ENCODE results near the gene TFAP2C. TPM values are rescaled to one million over a fixed set of nuclear protein-coding genes. Genes with fewer than 3 reads are reported as not detected.
A peak's percentile ranks its signal among the peaks of the same experiment; 100 is the strongest.

The TFAP2C gene
- total RNA-seq: 1 to 10 TPM in 1 of 2 donors, under 1 TPM in 1; 0.52 to 1.6 TPM
- long read RNA-seq, partial matches to known transcripts: 1 of 2 reads
- long read RNA-seq, other reads (novel, unspliced or antisense): 0 of 2 reads

- intact Hi-C loops (cut with DNase I, micrococcal nuclease): no loop called here
- DNase-seq (peak; percentile 78 to 83), ATAC-seq (peak; percentile 90)
These were observed at the start of gene TFAP2C for GRCh38 chr20:56628873-56629463. Gene TFAP2C, plus strand, starts transcription at chr20:56629306. Its CDS starts 239 bp downstream, at chr20:56629545.

- intact Hi-C loops (cut with DNase I, micrococcal nuclease): no loop called here
- ATAC-seq: no peak
- no peak for DNase-seq
These were observed 48.9 kb upstream of the TFAP2C start for GRCh38 chr20:56580226-56580625.

GRCh38 chr20:56581701-56582100 lies 47.4 kb upstream of the TFAP2C start:
- no peak for ATAC-seq
- intact Hi-C loops (cut with DNase I, micrococcal nuclease): no loop called here

GRCh38 chr20:56582542-56582941 lies 46.6 kb upstream of the TFAP2C start:
- DNase-seq (no peak), ATAC-seq (no peak)
- intact Hi-C loops (cut with DNase I, micrococcal nuclease): no loop called here

More at GRCh38 chr20:56581701-56582100, 47.4 kb upstream of the TFAP2C start:
- DNase-seq: no peak

- no peak for ATAC-seq
These were observed 44.2 kb upstream of the TFAP2C start for GRCh38 chr20:56584916-56585315.

DNA sequence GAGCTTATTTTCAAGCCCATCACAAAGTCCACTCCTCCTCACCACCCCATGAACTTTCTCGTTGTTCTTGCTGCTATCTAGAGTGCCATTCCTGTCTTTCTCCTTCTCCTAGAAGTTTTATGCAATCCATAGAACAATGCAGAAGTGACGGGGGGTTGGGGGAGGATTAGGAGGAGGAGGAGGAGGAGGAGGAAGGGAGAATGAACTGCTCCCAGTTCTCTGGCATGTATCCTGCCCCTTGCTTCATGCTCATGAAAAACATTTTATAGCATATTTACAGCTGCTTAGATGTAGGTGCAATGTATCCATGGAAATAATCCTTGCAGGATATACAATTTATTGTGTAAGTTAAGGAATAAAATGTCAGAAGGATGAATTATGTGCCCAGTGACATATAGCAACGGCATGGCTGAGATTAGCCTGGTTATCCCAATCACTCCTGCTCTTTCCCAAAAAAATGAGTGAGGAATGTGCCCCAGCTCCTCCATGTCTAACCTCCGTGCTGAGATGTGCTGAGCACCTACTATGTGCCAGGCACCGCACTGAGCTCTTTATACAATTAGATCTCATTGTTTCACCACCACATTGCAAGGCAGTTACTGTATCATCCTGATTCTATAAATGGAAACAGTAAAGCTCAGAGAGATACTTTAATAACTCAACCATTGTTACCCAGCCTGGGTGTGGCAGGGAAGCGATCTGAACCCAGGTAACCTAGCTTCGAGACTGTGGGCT lies 41.6 kb upstream of the TFAP2C start:
- ATAC-seq (peak; percentile 46), DNase-seq (no peak)
- intact Hi-C loops (cut with DNase I, micrococcal nuclease): no loop called here

More at GRCh38 chr20:56584916-56585315, 44.2 kb upstream of the TFAP2C start:
- no peak for DNase-seq
- intact Hi-C loops (cut with DNase I, micrococcal nuclease): no loop called here

- ATAC-seq: no peak
These were observed 40.1 kb upstream of the TFAP2C start for GRCh38 chr20:56588996-56589395.

DNA sequence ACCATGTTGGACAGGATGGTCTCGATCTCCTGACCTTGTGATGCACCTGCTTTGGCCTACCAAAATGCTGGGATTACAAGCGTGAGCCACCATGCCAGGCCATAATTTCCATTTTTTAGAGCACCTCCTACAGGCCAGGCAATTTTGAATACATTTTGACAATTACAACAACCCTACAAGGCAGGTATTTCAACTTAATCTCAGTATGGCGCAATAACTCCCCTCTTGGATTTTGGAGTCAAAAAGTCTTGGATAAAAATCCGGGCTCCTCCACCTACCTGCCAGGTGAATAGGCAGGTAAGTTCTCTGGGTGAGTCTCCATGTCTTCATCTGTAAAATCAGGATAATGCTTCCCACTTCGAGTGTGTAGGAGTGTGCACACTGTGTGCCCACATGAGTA lies 39.5 kb upstream of the TFAP2C start:
- ATAC-seq (no peak), DNase-seq (no peak)
- intact Hi-C loops (cut with DNase I, micrococcal nuclease): no loop called here

More at GRCh38 chr20:56588996-56589395, 40.1 kb upstream of the TFAP2C start:
- intact Hi-C loops (cut with DNase I, micrococcal nuclease): no loop called here
- DNase-seq: no peak

- ATAC-seq: no peak
- DNase-seq: no peak
- intact Hi-C loops (cut with DNase I, micrococcal nuclease): no loop called here
These were observed 38.2 kb upstream of the TFAP2C start for GRCh38 chr20:56590888-56591287.

- DNase-seq (no peak), ATAC-seq (no peak)
- intact Hi-C loops (cut with DNase I, micrococcal nuclease): no loop called here
These were observed 36.9 kb upstream of the TFAP2C start for GRCh38 chr20:56592211-56592610.

- intact Hi-C loops (cut with DNase I, micrococcal nuclease): no loop called here
- ATAC-seq (no peak), DNase-seq (no peak)
These were observed 36.3 kb upstream of the TFAP2C start for GRCh38 chr20:56592817-56593216.

DNA sequence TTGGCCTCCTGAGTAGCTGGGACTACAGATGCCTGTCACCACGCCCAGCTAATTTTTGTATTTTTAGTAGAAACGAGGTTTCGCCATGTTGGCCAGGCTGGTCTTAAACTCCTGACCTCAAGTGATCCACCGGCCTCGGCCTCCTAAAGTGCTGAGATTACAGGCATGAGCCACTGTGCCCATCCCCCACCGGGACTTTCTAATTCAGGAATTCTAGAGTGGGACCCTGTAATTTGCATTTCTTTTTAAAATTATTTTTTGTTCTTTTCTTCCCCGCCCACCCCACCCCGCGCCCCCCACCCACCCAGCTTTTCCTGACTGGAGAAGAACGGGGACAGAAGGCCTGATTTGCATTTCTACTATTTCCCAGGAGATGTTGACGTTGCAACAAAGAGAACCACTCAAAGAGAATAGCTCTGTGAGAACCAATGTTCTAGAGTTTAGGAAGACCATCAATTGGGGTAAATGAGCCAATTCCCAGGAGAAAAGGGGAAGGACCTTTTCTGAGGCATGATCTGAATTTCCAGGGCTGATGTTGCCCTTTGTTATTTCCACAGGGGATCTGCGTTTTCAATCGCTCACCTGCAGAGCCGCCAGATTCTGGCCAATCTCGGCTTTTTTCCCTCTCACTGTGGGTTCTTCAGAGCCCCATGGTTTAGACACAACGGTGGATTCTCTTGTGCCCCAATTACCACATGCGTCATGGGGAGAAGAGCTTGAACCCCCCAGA lies 33.2 kb upstream of the TFAP2C start:
- intact Hi-C loops (cut with DNase I, micrococcal nuclease): no loop called here
- DNase-seq (no peak), ATAC-seq (no peak)

- intact Hi-C loops (cut with DNase I, micrococcal nuclease): no loop called here
- no peak for ATAC-seq
- DNase-seq: no peak
These were observed 27.9 kb upstream of the TFAP2C start for GRCh38 chr20:56601166-56601565.

GRCh38 chr20:56604673-56605072 lies 24.4 kb upstream of the TFAP2C start:
- DNase-seq: no peak
- no peak for ATAC-seq
- intact Hi-C loops (cut with DNase I, micrococcal nuclease): no loop called here

GRCh38 chr20:56605261-56605996 lies 23.7 kb upstream of the TFAP2C start:
- intact Hi-C loops (cut with DNase I, micrococcal nuclease): no loop called here
- ATAC-seq (peak; percentile 38), DNase-seq (no peak)

DNA sequence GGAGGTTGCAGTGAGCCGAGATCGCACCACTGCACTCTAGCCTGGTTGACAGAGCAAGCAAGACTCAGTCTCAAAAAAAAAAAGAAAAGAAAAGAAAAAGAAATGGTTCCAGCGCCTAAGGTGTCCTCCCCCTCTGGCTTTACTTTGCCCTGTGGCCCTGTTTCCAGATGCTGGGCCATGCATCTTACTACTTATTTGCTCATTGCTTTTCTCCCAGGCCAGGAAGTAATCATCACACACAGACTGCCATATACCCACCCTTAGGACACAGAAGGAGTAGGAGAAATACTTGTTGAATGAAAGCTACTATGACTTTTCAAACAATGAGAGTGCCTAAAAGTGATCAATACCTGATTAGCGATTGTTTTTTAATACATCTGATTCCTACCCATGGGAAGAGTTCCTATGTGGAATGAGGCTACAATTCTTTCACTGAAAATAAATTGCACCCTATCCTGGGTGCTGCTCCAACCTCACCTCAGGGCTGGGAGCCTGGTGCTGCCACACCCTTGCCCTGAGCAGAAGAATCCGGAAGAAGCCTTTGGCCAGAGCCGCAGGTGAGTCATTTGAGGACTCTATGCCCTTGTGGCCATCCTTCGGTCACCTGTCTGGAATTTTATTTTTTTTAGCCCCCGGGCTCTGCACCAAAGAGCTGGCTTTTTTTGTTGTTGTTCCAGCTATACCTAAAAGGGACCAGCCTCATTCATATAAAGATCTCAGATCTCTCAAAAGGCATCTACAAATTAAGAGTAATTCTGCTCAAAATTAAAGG lies 22.7 kb upstream of the TFAP2C start:
- peak; percentile 40 to 72 for DNase-seq

GRCh38 chr20:56607061-56607704 lies 21.9 kb upstream of the TFAP2C start:
- DNase-seq (no peak), ATAC-seq (no peak)
- intact Hi-C loops (cut with DNase I, micrococcal nuclease): no loop called here

More for the DNA sequence above, 22.7 kb upstream of the TFAP2C start:
- intact Hi-C loops (cut with DNase I, micrococcal nuclease): no loop called here
- ATAC-seq: peak; percentile 99

- ATAC-seq: no peak
- no peak for DNase-seq
- intact Hi-C loops (cut with DNase I, micrococcal nuclease): no loop called here
These were observed 20.7 kb upstream of the TFAP2C start for GRCh38 chr20:56608376-56608775.
